Stimulated activated naive B cell treated with anti-CD40 and anti-IgM and Interleukin-4, amounts not matched to agents 10 μg/mL and 1 μg/mL and 100 μg/mL, for 72 hours (primary cell): ENCODE measurements around the gene TNFAIP6.
"Not testable (repeated sequence)": the region's sequence is repeated elsewhere in the genome, so short reads cannot be mapped to it uniquely, and the experiment has no call there.

Experiments used
- ATAC-seq, 2 donors: fragments of 150-1000 bp; cut with Tn5 transposase; replicated peaks; 2 replicates each; pipeline ENCODE4 v1.10.0; 2021; ENCODE audit warnings: moderate library complexity in 1 of 2
- DNase-seq: peaks from one replicate; pipeline ENCODE4 v3.0.0; 2021
- H3K27ac Mint-ChIP-seq: one replicate; pipeline ENCODE4 v1.8.0; 2022; ENCODE audit warnings: mild to moderate bottlenecking, mixed read lengths
- H3K27me3 Mint-ChIP-seq, 2 donors: one replicate each; pipeline ENCODE4 v1.8.0; 2022; ENCODE audit warnings: mixed read lengths in 2 of 2
- H3K36me3 Mint-ChIP-seq, 2 donors: one replicate each; pipeline ENCODE4 v1.8.0; 2022; ENCODE audit warnings: mixed read lengths in 2 of 2, mild to moderate bottlenecking in 1 of 2
- H3K4me1 Mint-ChIP-seq, 2 donors: one replicate each; pipeline ENCODE4 v1.8.0; 2022; ENCODE audit warnings: mixed read lengths in 2 of 2, mild to moderate bottlenecking in 1 of 2
- H3K4me3 Mint-ChIP-seq, 2 donors: one replicate each; pipeline ENCODE4 v1.8.0; 2022; ENCODE audit warnings: mild to moderate bottlenecking in 2 of 2, mixed read lengths in 2 of 2, moderate library complexity in 1 of 2
- H3K9me3 Mint-ChIP-seq, 2 donors: one replicate each; pipeline ENCODE4 v1.8.0; 2022; ENCODE audit warnings: mixed read lengths in 2 of 2, mild to moderate bottlenecking in 1 of 2

The TNFAIP6 gene, protein sequence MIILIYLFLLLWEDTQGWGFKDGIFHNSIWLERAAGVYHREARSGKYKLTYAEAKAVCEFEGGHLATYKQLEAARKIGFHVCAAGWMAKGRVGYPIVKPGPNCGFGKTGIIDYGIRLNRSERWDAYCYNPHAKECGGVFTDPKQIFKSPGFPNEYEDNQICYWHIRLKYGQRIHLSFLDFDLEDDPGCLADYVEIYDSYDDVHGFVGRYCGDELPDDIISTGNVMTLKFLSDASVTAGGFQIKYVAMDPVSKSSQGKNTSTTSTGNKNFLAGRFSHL

DNA sequence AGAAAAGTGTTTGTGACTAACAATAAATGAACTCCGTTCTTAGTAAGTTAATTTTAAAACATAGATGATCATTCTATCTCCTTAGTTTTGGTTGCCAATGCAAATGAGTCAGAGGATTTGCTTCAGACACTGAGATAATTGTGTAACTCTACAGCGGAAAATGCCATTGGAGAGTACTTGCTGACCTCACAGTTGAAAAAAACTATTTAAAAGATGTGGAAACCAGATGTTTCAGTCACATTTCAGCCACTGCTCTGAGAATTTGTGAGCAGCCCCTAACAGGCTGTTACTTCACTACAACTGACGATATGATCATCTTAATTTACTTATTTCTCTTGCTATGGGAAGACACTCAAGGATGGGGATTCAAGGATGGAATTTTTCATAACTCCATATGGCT is at the start of gene TNFAIP6:
Gene TNFAIP6 (plus strand): TSS at position 234 of the 400 bp plus-strand sequence. CDS start 75 bp downstream, at position 309.
- Mint-ChIP-seq H3K27me3 (peaks cover 0 to 4% of the 10 kb centered on the region in 2 donors), H3K36me3 (no peaks in the 10 kb centered on the region), H3K4me3 (no peak within 1 kb of the TSS), H3K27ac (no peak within 1 kb of the TSS), H3K9me3 (no peaks in the 10 kb centered on the region), H3K4me1 (no peaks in the 10 kb centered on the region)
- ATAC-seq (no peak), DNase-seq (no peak)

DNA sequence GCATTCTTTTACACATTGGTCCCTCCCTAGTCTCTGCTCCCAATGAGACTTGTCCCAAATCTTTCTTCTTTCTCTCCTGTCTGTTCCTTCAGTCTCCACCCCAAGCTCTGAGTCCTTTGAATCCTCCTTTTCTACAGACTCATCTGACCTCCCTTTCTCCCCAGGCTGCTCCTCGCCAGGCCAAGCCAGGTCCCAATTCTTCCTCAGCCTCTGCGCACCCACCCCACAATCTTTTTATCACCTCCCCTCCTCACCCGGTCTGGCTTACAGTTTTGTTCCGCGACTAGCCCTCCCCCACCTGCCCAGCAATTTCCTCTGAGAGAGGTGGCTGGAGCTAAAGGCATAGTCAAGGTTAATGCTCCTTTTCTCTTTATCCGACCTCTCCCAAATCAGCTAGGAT is 47.1 kb upstream of the TNFAIP6 start:
- not testable (repeated sequence) for DNase-seq, H3K4me1 Mint-ChIP-seq, ATAC-seq, H3K27ac Mint-ChIP-seq, H3K27me3 Mint-ChIP-seq, H3K4me3 Mint-ChIP-seq, H3K36me3 Mint-ChIP-seq, H3K9me3 Mint-ChIP-seq

DNA sequence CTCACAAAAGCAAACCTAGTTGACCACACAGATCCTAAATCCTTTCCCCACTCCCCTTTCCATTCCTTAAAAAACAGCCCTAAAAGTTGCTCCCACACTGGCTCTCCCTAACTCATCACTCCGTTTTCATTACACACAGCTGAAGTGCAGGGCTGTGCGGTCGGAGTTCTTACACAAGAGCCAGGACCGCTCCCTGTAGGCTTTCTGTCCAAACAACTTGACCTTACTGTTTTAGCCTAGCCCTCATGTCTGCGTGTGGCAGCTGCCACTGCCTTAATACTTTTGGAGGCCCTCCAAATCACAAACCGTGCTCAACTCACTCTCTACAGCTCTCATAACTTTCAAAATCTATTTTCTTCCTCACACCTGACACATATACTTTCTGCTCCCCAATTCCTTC is 45.0 kb upstream of the TNFAIP6 start:
- not testable (repeated sequence) for H3K27ac Mint-ChIP-seq, H3K4me1 Mint-ChIP-seq, H3K36me3 Mint-ChIP-seq, H3K4me3 Mint-ChIP-seq, H3K9me3 Mint-ChIP-seq, DNase-seq, ATAC-seq
- H3K27me3 Mint-ChIP-seq, result peaks cover 7 to 12% of the 10 kb centered on the region in 2 donors

DNA sequence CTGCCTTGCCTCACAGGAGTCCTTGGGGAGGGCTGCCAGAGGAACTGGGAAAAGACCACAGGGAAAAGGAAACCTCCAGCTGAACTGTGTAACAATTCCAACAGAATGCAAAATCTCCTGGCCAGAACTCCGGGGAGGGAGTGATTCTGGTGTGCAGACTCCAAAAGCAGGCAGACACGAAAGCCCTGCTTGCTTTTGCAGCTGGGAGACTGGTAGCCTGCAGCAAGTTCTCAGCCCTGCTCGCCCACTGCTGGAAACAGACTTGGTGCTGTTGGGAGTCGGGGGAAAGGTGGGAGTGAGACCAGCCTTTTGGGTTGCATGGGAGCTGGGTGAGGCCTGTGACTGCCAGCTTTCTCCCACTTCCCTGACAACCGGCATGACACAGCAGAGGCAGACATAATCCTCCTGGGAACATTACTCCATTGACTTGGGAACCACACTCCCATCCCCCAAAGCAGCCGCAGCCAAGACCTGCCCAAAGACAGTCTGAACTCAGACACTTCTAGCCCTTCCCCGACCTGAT is 42.0 kb upstream of the TNFAIP6 start:
- peaks cover 1 to 3% of the 10 kb centered on the region in 2 donors for H3K9me3 Mint-ChIP-seq
- peaks cover 7 to 17% of the 10 kb centered on the region in 2 donors for H3K27me3 Mint-ChIP-seq
- H3K4me1 Mint-ChIP-seq, result peaks cover 0 to 4% of the 10 kb centered on the region in 2 donors
- H3K4me3 Mint-ChIP-seq, result no peak overlapping the region
- no peak overlapping the region for H3K27ac Mint-ChIP-seq
- ATAC-seq, result no peak
- no peaks in the 10 kb centered on the region for H3K36me3 Mint-ChIP-seq
- DNase-seq, result no peak

DNA sequence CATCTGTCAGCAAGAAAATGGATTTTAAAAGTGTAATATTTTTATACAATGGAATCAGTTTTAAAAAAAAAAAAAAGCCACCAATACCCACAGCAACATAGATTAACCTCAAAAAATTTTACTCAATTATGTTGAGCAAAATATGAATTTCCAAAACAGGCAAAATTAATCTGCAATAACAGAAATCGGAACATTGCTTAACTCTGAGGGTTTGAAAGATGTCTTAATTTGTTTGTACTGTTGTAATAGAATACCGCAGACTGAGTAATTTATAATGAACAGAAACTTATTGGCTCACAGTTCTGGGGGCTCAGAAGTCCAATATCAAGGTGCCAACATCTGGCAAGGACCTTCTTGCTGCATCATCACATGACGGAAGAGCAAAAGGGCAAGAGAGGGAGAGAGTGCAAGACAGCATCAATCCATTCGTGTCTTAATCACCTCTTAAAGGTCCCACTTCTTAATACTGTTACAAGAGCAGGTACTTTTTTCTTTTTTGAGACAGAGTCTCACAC is 31.8 kb upstream of the TNFAIP6 start:
- Mint-ChIP-seq H3K27me3 (peaks cover 0 to under 1% of the 10 kb centered on the region in 2 donors), H3K9me3 (peaks cover under 1 to 1% of the 10 kb centered on the region in 2 donors), H3K27ac (no peak overlapping the region), H3K4me3 (no peak overlapping the region), H3K36me3 (no peaks in the 10 kb centered on the region), H3K4me1 (no peaks in the 10 kb centered on the region)
- ATAC-seq (no peak), DNase-seq (no peak)

DNA sequence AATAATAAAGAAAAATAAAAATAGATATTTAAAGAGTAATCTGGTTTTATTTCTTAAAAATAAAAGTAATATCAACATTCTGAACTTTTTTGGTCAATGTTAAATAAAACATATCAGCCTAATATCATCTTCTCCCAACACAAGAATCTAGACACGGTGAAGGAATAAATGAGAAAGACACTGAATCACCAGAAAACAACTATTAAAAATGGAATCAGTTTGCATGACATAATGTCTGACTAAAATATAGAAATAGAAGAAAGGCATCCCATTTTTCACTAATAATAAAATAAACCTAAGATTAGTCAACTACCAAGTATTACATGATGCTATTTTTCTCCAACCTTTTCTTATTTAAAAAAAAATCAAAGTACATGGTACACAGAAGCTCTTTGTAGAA is 30.8 kb upstream of the TNFAIP6 start:
- peaks cover 2 to 3% of the 10 kb centered on the region in 2 donors for H3K27me3 Mint-ChIP-seq
- no peak overlapping the region for H3K4me3 Mint-ChIP-seq
- ATAC-seq, result no peak
- H3K27ac Mint-ChIP-seq, result no peak overlapping the region
- H3K36me3 Mint-ChIP-seq, result no peaks in the 10 kb centered on the region
- peaks cover 0 to 2% of the 10 kb centered on the region in 2 donors for H3K9me3 Mint-ChIP-seq
- no peak for DNase-seq
- no peaks in the 10 kb centered on the region for H3K4me1 Mint-ChIP-seq

DNA sequence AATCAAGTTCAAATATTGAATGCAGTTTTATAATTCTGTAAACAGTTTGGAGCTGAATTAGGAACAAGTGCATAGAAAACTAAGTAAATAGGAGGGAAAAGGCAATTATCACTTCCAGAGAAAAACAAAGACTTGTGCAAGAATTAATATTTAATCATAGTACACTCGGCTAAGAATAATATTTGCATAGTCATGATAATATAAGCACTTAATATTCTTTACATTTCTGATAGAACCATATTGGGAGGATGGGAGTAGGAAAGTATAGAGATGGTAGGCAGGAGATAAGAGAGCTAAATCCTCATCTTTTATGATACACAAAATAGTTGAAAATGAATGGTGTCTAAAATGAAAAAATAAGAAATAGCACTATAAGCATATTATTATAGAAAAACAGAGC is 27.4 kb upstream of the TNFAIP6 start:
- Mint-ChIP-seq H3K27me3 (peaks cover 3 to 6% of the 10 kb centered on the region in 2 donors), H3K36me3 (no peaks in the 10 kb centered on the region), H3K4me1 (no peaks in the 10 kb centered on the region), H3K9me3 (peaks cover 0 to 2% of the 10 kb centered on the region in 2 donors), H3K4me3 (no peak overlapping the region), H3K27ac (no peak overlapping the region)
- ATAC-seq, result no peak
- no peak for DNase-seq

DNA sequence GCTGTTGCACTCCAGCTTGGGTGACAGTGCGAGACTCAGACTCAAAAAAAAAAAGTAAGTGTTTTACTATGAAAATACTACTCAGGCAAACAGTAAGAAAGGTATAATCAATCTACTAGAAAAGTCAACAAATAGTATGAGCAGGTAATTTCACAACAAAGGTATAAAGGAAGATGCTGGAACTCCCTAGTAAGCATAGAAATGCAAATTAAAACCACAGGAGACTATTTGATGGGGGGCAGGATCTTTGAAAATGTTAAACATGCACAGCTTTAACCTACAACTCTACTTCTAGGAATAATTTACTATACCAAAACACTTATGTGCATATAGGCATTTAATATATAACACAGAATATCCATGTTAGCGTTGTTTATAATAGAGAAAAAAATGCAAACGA is 24.3 kb upstream of the TNFAIP6 start:
- no peaks in the 10 kb centered on the region for H3K36me3 Mint-ChIP-seq
- peaks cover 3 to 16% of the 10 kb centered on the region in 2 donors for H3K27me3 Mint-ChIP-seq
- ATAC-seq (no peak), DNase-seq (no peak)
- no peak overlapping the region for H3K27ac Mint-ChIP-seq
- no peaks in the 10 kb centered on the region for H3K4me1 Mint-ChIP-seq
- peaks cover 0 to 2% of the 10 kb centered on the region in 2 donors for H3K9me3 Mint-ChIP-seq
- no peak overlapping the region for H3K4me3 Mint-ChIP-seq

DNA sequence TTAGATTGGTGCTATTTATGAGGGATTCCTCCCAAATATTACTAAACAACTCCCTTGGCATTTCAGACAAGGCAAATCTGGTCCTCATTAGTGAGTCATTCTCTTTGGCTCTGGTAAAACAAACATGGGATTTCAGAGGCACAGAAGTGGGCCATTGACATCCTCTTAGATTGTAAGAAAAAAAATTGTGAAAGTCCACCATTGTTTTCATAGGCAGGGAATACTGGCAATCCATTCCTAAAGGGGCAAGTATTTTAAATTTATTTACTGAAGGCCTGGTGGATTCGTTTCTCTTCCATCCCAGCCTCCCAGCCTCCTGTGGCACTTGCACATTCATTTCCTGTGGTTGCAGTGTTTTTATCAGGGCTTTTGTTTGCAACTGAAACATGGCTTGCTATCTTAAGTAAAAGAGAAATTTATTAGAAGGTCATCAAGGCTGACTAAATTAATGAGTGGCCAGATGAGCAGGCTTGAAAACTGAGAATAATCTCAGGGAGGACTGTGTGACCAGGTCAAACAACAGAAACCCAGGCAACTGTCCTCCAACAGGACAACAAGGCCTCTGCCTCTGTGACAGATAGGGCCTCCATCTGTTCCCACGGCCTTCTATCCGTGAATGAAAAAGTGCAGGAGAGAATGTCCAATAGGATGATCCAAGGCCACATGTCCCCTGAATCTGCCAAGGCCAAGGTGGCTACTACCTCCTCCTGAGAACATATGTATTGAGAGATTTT is 23.1 kb upstream of the TNFAIP6 start:
- Mint-ChIP-seq H3K4me1 (no peaks in the 10 kb centered on the region), H3K27ac (no peak overlapping the region)

DNA sequence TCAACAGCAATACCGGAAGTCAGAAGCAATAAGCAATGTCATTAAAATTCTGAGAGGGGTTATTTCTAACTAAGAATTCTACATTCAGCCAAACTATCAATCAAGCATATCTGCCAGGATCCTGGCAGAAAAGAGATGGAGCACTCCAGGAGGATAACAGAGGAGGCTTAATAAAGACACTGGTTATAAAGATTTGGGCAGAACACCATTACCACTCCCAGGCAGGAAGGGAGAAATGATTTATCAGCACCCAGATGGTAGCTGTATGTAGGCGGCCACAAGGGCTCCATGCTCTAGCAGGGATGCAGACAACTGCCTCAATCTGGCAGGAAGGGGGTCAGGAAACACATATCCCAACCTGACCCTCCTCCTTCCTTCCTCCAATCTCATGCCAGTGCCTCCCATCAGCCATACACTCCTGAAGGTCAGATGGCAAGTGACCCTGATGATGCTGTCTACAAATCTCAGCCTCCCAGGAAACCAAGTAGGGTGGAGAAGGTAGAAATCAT is 20.5 kb upstream of the TNFAIP6 start:
- Mint-ChIP-seq H3K36me3 (peaks cover 0 to 5% of the 10 kb centered on the region in 2 donors), H3K4me3 (no peak overlapping the region), H3K9me3 (peaks cover 10 to 11% of the 10 kb centered on the region in 2 donors), H3K27me3 (peaks cover 5 to 10% of the 10 kb centered on the region in 2 donors), H3K4me1 (no peaks in the 10 kb centered on the region), H3K27ac (no peak overlapping the region)
- ATAC-seq, result no peak
- DNase-seq, result no peak

More for the DNA sequence above, 23.1 kb upstream of the TNFAIP6 start:
- DNase-seq (no peak), ATAC-seq (no peak)
- H3K9me3 Mint-ChIP-seq, result peaks cover 0 to 2% of the 10 kb centered on the region in 2 donors
- peaks cover 3 to 16% of the 10 kb centered on the region in 2 donors for H3K27me3 Mint-ChIP-seq
- no peak overlapping the region for H3K4me3 Mint-ChIP-seq
- no peaks in the 10 kb centered on the region for H3K36me3 Mint-ChIP-seq

DNA sequence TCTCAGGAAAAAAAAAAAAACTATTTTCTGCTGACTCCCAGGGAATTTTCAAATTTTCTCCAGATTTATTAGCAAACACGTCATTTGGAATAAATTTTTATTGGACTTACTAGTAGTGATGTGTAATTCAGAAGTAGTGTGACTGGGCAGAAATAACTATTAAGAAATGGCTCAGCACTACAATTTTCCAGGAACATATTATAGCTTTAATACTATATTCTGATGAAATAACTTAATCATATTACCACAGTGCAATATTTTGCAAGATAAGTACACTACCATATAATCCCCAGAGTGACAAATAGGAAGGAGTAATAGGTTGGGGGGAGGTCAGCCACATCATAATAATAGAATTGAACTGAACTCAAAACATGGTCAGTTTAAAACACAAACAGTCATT is 19.7 kb upstream of the TNFAIP6 start:
- DNase-seq, result no peak
- ATAC-seq, result no peak
- Mint-ChIP-seq H3K9me3 (peaks cover 10 to 11% of the 10 kb centered on the region in 2 donors), H3K4me3 (no peak overlapping the region), H3K27me3 (peaks cover 5 to 10% of the 10 kb centered on the region in 2 donors), H3K36me3 (peaks cover 0 to 5% of the 10 kb centered on the region in 2 donors), H3K27ac (no peak overlapping the region), H3K4me1 (no peaks in the 10 kb centered on the region)

DNA sequence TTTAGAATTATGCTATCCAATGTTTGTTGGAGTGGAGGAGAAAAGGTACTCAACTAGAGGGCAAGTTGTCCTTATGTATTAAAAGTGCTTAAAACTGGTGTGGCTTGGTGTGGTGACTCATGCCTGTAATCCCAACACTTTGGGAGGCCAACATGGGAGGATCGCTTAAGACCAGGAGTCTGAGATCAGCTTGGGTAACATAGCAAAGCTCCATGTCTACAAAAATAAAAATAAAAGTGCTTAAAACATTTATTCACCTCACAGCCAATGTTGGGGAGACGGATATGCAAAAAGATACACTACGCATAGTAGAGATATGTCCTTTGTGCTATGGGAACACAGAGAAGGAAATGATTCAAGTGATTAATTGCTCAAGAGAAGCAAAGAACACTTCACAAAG is 19.3 kb upstream of the TNFAIP6 start:
- DNase-seq, result no peak
- H3K36me3 Mint-ChIP-seq, result peaks cover 0 to 5% of the 10 kb centered on the region in 2 donors
- H3K9me3 Mint-ChIP-seq, result peaks cover 10 to 11% of the 10 kb centered on the region in 2 donors
- H3K27me3 Mint-ChIP-seq, result peaks cover 5 to 10% of the 10 kb centered on the region in 2 donors
- ATAC-seq, result no peak
- no peak overlapping the region for H3K27ac Mint-ChIP-seq
- H3K4me3 Mint-ChIP-seq, result no peak overlapping the region
- no peaks in the 10 kb centered on the region for H3K4me1 Mint-ChIP-seq

DNA sequence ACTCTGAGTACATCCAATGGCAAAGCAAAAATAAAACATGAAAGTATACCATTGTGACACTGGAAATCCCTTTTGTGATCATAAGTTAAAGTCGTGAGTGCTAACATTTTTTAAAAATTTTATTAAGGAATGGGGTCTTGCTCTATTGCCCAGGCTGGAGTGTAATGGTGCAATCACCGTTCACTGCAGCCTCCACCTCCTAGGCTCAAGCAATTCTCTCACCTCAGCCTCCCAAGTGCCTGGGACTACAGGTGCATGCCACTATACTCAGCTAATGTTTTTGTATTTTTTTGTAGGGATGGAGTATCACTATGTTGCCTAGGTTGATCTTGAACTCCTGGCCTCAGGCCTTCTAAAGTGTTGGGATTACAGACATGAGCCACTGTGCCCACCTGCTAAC is 14.3 kb upstream of the TNFAIP6 start:
- no peak for ATAC-seq
- Mint-ChIP-seq H3K9me3 (peaks cover 14 to 16% of the 10 kb centered on the region in 2 donors), H3K4me1 (no peaks in the 10 kb centered on the region), H3K27ac (no peak overlapping the region), H3K27me3 (peaks cover 6 to 11% of the 10 kb centered on the region in 2 donors), H3K36me3 (peaks cover 1 to 8% of the 10 kb centered on the region in 2 donors), H3K4me3 (no peak overlapping the region)
- DNase-seq, result no peak

DNA sequence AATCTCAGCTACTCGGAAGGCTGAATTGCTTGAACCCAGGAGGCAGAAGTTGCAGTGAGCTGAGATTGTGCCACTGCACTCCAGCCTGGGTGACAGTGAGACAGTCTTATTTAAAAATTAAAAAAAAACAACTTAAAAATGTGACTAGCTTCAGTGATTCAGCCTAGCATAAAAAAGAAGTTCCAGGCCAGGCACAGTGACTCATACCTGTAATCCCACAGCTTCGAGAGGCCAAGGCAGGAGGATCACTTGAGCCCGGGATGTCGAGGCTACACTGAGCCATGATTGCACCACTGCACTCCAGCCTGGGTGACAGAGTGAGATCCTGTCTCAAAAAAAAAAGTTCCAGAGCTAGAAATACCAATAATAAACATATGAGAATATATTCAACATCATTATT is 13.2 kb upstream of the TNFAIP6 start:
- DNase-seq, H3K36me3 Mint-ChIP-seq, H3K4me3 Mint-ChIP-seq, H3K27ac Mint-ChIP-seq, H3K4me1 Mint-ChIP-seq, ATAC-seq: not testable (repeated sequence)
- Mint-ChIP-seq H3K27me3 (peaks cover 6 to 11% of the 10 kb centered on the region in 2 donors), H3K9me3 (peaks cover 14 to 16% of the 10 kb centered on the region in 2 donors)
